Measurements from ENCODE around the gene PDLIM4. TPM values are rescaled to one million over a fixed set of nuclear protein-coding genes. Genes with fewer than 3 reads are reported as not detected.

PDLIM4 gene
- total RNA-seq, 1 donor from 2014 or later, result 146 TPM

GRCh38 chr5:132229236-132229635 lies 28.3 kb upstream of the PDLIM4 start:
- no peak overlapping the region for H3K4me3 ChIP-seq (ENCODE audit: low read depth, low read length)
- H3K36me3 ChIP-seq (ENCODE audit: control insufficient read depth, insufficient read depth, low read length), result no peaks in the 10 kb centered on the region
- DNase-seq (ENCODE audit: low read depth), result no peak
- no peak for TF ChIP-seq CTCF (IDR thresholded peaks at IDR 0.05; ENCODE audit: insufficient read depth, low read length, poor library complexity, severe bottlenecking)
- H3K27me3 ChIP-seq (ENCODE audit: control insufficient read depth, insufficient read depth, low read length), result no peaks in the 10 kb centered on the region

DNA sequence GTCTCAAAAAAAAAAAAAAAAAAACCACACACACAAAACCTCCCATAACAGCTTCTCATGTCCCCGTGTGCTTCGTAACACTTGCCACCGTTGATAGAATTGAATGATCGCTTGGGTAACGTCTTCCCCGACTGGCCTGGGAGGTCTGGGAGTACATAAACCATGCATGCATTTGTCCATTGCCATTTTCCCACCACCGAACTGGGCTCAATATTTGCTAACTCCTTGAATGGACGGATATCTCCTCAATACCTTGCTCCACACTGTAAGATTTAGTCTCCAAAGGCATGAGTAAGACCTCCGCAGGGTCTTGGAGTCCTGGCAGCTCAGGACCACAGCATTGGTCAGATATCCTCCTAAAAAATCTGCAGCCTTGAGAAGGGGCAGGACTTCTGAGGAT lies 26.6 kb upstream of the PDLIM4 start:
- no peaks in the 10 kb centered on the region for H3K27me3 ChIP-seq (ENCODE audit: control insufficient read depth, insufficient read depth, low read length)
- TF ChIP-seq CTCF (IDR thresholded peaks at IDR 0.05; ENCODE audit: insufficient read depth, low read length, poor library complexity, severe bottlenecking), result no peak

GRCh38 chr5:132232465-132232864 lies 25.0 kb upstream of the PDLIM4 start:
- Histone ChIP-seq H3K36me3 (ENCODE audit: control insufficient read depth, insufficient read depth, low read length) (no peaks in the 10 kb centered on the region), H3K27me3 (ENCODE audit: control insufficient read depth, insufficient read depth, low read length) (no peaks in the 10 kb centered on the region), H3K4me3 (ENCODE audit: low read depth, low read length) (no peak overlapping the region)
- no peak for TF ChIP-seq CTCF (IDR thresholded peaks at IDR 0.05; ENCODE audit: insufficient read depth, low read length, poor library complexity, severe bottlenecking)
- DNase-seq (ENCODE audit: low read depth), result no peak

More for the DNA sequence above, 26.6 kb upstream of the PDLIM4 start:
- no peak overlapping the region for H3K4me3 ChIP-seq (ENCODE audit: low read depth, low read length)
- H3K36me3 ChIP-seq (ENCODE audit: control insufficient read depth, insufficient read depth, low read length), result no peaks in the 10 kb centered on the region
- DNase-seq (ENCODE audit: low read depth), result no peak

GRCh38 chr5:132233081-132233480 lies 24.4 kb upstream of the PDLIM4 start:
- DNase-seq (ENCODE audit: low read depth), result no peak
- H3K4me3 ChIP-seq (ENCODE audit: low read depth, low read length), result no peak overlapping the region
- no peaks in the 10 kb centered on the region for H3K27me3 ChIP-seq (ENCODE audit: control insufficient read depth, insufficient read depth, low read length)
- no peaks in the 10 kb centered on the region for H3K36me3 ChIP-seq (ENCODE audit: control insufficient read depth, insufficient read depth, low read length)
- no peak for TF ChIP-seq CTCF (IDR thresholded peaks at IDR 0.05; ENCODE audit: insufficient read depth, low read length, poor library complexity, severe bottlenecking)

DNA sequence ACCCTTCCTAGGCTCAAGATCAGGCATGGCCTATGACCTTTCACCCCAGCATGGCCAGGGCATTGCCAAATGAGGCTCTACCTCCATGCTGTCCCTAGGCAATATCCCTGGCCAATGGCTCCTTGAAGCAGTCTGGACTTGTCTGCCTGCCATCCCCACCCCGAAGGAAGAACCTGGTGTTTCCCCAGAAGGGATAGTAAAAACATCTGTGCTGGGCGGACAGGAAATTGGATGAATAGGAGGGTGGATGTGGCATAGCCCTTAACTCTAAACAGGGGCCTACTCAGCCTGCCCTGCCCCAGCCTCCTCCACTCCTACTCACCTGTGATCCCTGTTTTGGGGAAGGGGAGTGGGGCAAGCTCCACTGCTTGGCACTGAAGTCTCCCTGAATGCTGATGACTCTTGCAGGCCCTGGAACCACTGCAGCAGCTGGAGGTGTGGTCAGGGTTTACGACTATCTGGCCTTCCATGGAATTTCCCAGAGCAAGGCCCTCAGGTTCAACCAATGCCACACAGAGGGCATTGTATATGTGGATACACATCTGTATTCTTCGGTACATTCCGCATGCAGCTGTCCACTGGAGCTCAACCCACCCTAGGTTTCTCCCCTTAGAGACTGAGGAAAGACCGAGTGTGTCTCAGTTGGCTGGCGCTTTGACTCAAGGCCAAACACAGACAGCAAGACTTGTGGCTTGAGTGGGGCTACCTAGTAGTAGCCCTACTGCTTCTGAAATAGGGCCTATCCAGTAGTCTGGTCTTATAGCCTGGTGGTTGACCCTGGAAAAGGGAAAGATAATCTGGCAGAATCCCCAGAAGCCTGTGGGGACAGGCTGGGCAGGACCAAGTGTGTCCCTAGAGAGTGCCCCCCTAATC lies 23.4 kb upstream of the PDLIM4 start:
- no peak for DNase-seq (ENCODE audit: low read depth)
- Histone ChIP-seq H3K4me3 (ENCODE audit: low read depth, low read length) (no peak overlapping the region), H3K36me3 (ENCODE audit: control insufficient read depth, insufficient read depth, low read length) (no peaks in the 10 kb centered on the region), H3K27me3 (ENCODE audit: control insufficient read depth, insufficient read depth, low read length) (no peaks in the 10 kb centered on the region)
- TF ChIP-seq CTCF (IDR thresholded peaks at IDR 0.05; ENCODE audit: insufficient read depth, low read length, poor library complexity, severe bottlenecking), result no peak

DNA sequence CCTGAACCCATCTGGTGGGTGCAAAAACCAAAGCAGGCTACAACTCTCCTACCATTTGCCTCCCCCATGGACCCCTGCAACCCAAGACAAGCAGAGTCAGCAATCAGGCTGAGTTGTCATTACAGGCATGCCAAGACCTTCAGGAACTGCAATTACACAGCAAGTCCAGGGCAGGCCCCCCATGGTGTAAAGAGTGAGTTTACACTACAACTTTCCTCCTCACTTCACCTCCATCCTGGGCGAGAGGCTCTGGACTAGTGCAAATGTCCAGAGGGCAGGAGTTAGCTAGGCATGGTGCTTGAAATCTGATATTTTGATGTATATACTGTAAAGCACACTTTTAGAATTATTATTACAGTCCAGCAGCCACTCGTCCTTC lies 22.8 kb upstream of the PDLIM4 start:
- no peak for TF ChIP-seq CTCF (IDR thresholded peaks at IDR 0.05; ENCODE audit: insufficient read depth, low read length, poor library complexity, severe bottlenecking)
- no peak for DNase-seq (ENCODE audit: low read depth)
- H3K36me3 ChIP-seq (ENCODE audit: control insufficient read depth, insufficient read depth, low read length), result no peaks in the 10 kb centered on the region
- no peaks in the 10 kb centered on the region for H3K27me3 ChIP-seq (ENCODE audit: control insufficient read depth, insufficient read depth, low read length)
- H3K4me3 ChIP-seq (ENCODE audit: low read depth, low read length), result no peak overlapping the region
